Trophoblast cell (in vitro differentiated cells and primary cell): ENCODE results near the gene SKI.
A peak's percentile ranks its signal among the peaks of the same experiment; 100 is the strongest.

Experiments used
- DNase-seq, 2 donors: peaks; one replicate each; pipeline ENCODE4 v3.0.0-alpha.2; 2016
- H2AFZ ChIP-seq: 2 replicates; pipeline ENCODE4 v1.6.1; 2013; ENCODE audit warnings: low read length, moderate library complexity, mild to moderate bottlenecking; ENCODE audit not compliant: insufficient read depth, poor library complexity
- H2AK5ac ChIP-seq: 2 replicates; pipeline ENCODE4 v1.6.1; 2013; ENCODE audit warnings: mild to moderate bottlenecking, low read length
- H2BK120ac ChIP-seq: 2 replicates; pipeline ENCODE4 v1.6.1; 2013; ENCODE audit warnings: low read length, mild to moderate bottlenecking, moderate library complexity; ENCODE audit not compliant: insufficient read depth, poor library complexity
- H2BK12ac ChIP-seq: 2 replicates; pipeline ENCODE4 v1.6.1; 2013; ENCODE audit warnings: mild to moderate bottlenecking, low read length, moderate library complexity
- H2BK5ac ChIP-seq: 2 replicates; pipeline ENCODE4 v1.6.1; 2013; ENCODE audit warnings: low read length, low read depth, moderate library complexity, mild to moderate bottlenecking; ENCODE audit not compliant: poor library complexity
- H3K14ac ChIP-seq: 2 replicates; pipeline ENCODE4 v1.6.1; 2013; ENCODE audit warnings: mild to moderate bottlenecking, low read length
- H3K18ac ChIP-seq: 2 replicates; pipeline ENCODE4 v1.6.1; 2013; ENCODE audit warnings: mild to moderate bottlenecking, low read length
- H3K23ac ChIP-seq: 2 replicates; pipeline ENCODE4 v1.6.1; 2013; ENCODE audit warnings: low read length
- H3K27ac ChIP-seq: 2 replicates; pipeline ENCODE4 v1.5.1; 2013; ENCODE audit warnings: low read depth, mild to moderate bottlenecking, inconsistent platforms, low read length, moderate library complexity
- H3K27me3 ChIP-seq: 2 replicates; pipeline ENCODE4 v1.6.1; 2013; ENCODE audit warnings: inconsistent platforms, mild to moderate bottlenecking, low read length, moderate library complexity; ENCODE audit not compliant: insufficient read depth
- H3K36me3 ChIP-seq, 2 experiments: 1 replicate in 1 of 2; 2 replicates in 1 of 2; pipeline ENCODE4 v1.6.1; 2013; ENCODE audit warnings: low read length in 2 of 2, mild to moderate bottlenecking in 2 of 2, moderate library complexity in 1 of 2; ENCODE audit not compliant: insufficient read depth in 2 of 2, control insufficient read depth in 1 of 2
- H3K4ac ChIP-seq: 2 replicates; pipeline ENCODE4 v1.6.1; 2013; ENCODE audit warnings: low read depth, mild to moderate bottlenecking, low read length, moderate library complexity
- H3K4me1 ChIP-seq, 2 experiments: 1 replicate in 1 of 2; 2 replicates in 1 of 2; pipeline ENCODE4 v1.6.1; 2013; ENCODE audit warnings: low read length in 2 of 2, mild to moderate bottlenecking in 2 of 2, moderate library complexity in 1 of 2; ENCODE audit not compliant: insufficient read depth in 2 of 2, control insufficient read depth in 1 of 2
- H3K4me2 ChIP-seq: 2 replicates; pipeline ENCODE4 v1.6.1; 2013; ENCODE audit warnings: inconsistent platforms, mild to moderate bottlenecking, low read length, moderate library complexity
- H3K4me3 ChIP-seq: 2 replicates; pipeline ENCODE4 v1.5.1; 2013; ENCODE audit warnings: mild to moderate bottlenecking, low read depth, low read length, inconsistent platforms
- H3K79me1 ChIP-seq: one replicate; pipeline ENCODE4 v1.6.1; 2013; ENCODE audit warnings: low read length
- H3K79me2 ChIP-seq: 2 replicates; pipeline ENCODE4 v1.6.1; 2013; ENCODE audit warnings: low read length, mild to moderate bottlenecking; ENCODE audit not compliant: control insufficient read depth, insufficient read depth, poor library complexity
- H3K9ac ChIP-seq: 2 replicates; pipeline ENCODE4 v1.6.1; 2013; ENCODE audit warnings: mild to moderate bottlenecking, low read length
- H3K9me3 ChIP-seq: 2 replicates; pipeline ENCODE4 v1.6.1; 2013; ENCODE audit warnings: low read depth, mild to moderate bottlenecking, control low read depth, inconsistent platforms, low read length; ENCODE audit not compliant: insufficient read depth
- H4K12ac ChIP-seq: 2 replicates; pipeline ENCODE4 v1.6.1; 2013; ENCODE audit warnings: low read depth, mild to moderate bottlenecking, low read length, moderate library complexity
- H4K8ac ChIP-seq: 2 replicates; pipeline ENCODE4 v1.6.1; 2013; ENCODE audit warnings: low read depth, mild to moderate bottlenecking, low read length, moderate library complexity
- H4K91ac ChIP-seq: one replicate; pipeline ENCODE4 v1.6.1; 2013; ENCODE audit warnings: low read depth, mild to moderate bottlenecking, low read length, moderate library complexity
- WGBS: extraction: QIAGEN DNeasy Blood & Tissue Kit; methylation state at CpG from one replicate; pipeline ENCODE4 v1.1.7; 2013; ENCODE audit warnings: missing lambda C conversion rate; ENCODE audit not compliant: insufficient read length, insufficient coverage; ENCODE audit errors: extremely low coverage; 5-methylcytosine and 5-hydroxymethylcytosine counted together

SKI gene

DNA sequence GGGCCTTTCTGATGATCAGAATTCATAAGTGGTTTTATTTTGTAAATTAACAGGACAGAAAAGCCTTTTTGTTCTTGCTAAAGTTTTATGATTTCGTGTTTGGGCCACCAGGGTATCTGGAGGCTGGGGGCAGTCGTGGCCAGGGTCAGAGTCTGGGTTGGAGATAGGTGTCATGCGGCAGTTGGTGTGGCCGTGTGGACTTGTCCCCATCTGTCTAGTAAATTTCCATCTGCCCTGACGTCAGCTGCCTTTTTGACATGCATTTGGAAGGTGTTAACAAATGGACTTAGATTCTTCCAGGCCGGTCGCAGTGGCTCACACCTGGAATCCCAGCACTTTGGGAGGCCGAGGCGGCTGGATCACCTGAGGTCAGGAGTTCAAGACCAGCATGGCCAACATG, 56.8 kb downstream of the SKI start:
- no peak overlapping the region for H3K18ac ChIP-seq
- no peaks in the 10 kb centered on the region for H3K27me3 ChIP-seq
- H3K27ac ChIP-seq: no peak overlapping the region
- peaks cover 3% of the 10 kb centered on the region for H3K9me3 ChIP-seq
- peak; percentile 98 for DNase-seq
- H3K4ac ChIP-seq: peak overlapping the region; percentile 73
- no peak overlapping the region for H3K4me3 ChIP-seq
- H3K36me3 ChIP-seq: peaks cover 9 to 11% of the 10 kb centered on the region in 2 experiments
- H3K79me2 ChIP-seq: peaks cover 24% of the 10 kb centered on the region
- H2BK5ac ChIP-seq: no peak overlapping the region
- H2BK12ac ChIP-seq: no peak overlapping the region
- no peak overlapping the region for H4K8ac ChIP-seq
- no peaks in the 10 kb centered on the region for H3K79me1 ChIP-seq
- no peak overlapping the region for H4K91ac ChIP-seq
- peaks cover 14 to 19% of the 10 kb centered on the region in 2 experiments for H3K4me1 ChIP-seq
- H3K9ac ChIP-seq: no peak overlapping the region
- no CpG with 5 or more reads among the region's 9 CpGs for WGBS
- no peak overlapping the region for H2AK5ac ChIP-seq
- H4K12ac ChIP-seq: no peak overlapping the region
- H2BK120ac ChIP-seq: no peak overlapping the region
- no peak overlapping the region for H2AFZ ChIP-seq
- H3K23ac ChIP-seq: no peak overlapping the region
- H3K14ac ChIP-seq: no peak overlapping the region
- H3K4me2 ChIP-seq: no peak overlapping the region

DNA sequence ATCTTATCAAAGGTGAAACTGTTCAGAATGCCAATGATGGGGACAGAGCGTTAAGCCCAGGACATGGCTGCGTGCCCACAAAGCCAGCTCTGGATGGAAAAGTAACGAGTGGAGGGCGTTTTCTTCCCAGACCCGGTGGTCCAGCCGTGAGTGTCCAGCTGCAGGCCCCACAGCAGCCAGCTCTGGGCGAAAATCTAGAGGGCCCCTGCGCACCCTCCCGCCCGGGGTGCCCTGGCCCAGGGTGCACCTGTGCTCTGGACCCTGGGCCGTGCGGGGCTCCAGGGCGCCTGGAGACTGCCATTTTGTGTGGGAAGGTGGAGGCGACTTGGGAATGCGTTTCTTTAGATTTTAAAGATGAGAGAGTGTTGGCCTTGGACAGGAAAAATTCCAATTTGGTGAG, 58.8 kb downstream of the SKI start:
- H4K12ac ChIP-seq: no peak overlapping the region
- H3K23ac ChIP-seq: no peak overlapping the region
- no peak overlapping the region for H2BK5ac ChIP-seq
- no peak overlapping the region for H3K4ac ChIP-seq
- no peak overlapping the region for H2BK120ac ChIP-seq
- peaks cover 11% of the 10 kb centered on the region in 2 experiments for H3K36me3 ChIP-seq
- no peak overlapping the region for H2AK5ac ChIP-seq
- H3K27me3 ChIP-seq: no peaks in the 10 kb centered on the region
- H3K4me3 ChIP-seq: no peak overlapping the region
- H3K9ac ChIP-seq: no peak overlapping the region
- no peak overlapping the region for H3K27ac ChIP-seq
- no peak overlapping the region for H3K4me2 ChIP-seq
- WGBS: no CpG with 5 or more reads among the region's 15 CpGs
- H2BK12ac ChIP-seq: no peak overlapping the region
- H3K79me2 ChIP-seq: peaks cover 23% of the 10 kb centered on the region
- no peak overlapping the region for H3K14ac ChIP-seq
- peaks cover 14 to 21% of the 10 kb centered on the region in 2 experiments for H3K4me1 ChIP-seq
- no peak overlapping the region for H3K18ac ChIP-seq
- H3K79me1 ChIP-seq: no peaks in the 10 kb centered on the region
- no peak overlapping the region for H4K8ac ChIP-seq
- no peak overlapping the region for H4K91ac ChIP-seq
- no peak for DNase-seq
- peaks cover 3% of the 10 kb centered on the region for H3K9me3 ChIP-seq
- H2AFZ ChIP-seq: no peak overlapping the region

DNA sequence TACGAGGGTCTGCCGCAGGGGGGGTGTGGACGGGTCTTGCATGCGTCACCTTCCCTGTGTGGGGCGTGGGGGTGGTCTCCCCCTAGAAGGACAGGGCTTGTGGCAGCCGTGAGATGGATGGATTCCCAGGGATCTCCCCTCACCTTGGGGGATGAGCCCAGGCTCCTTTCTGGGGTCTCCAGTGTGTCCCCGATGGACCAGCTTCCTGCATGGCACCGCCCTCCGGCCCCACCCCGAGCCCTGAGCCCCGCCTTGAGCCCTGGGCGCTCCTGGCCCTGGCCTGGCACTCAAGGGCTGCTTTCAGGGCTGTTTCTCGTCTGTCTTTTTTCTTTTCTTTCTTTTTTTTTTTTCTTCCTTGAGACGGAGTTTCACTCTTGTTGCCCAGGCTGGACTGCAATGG, 59.5 kb downstream of the SKI start:
- no peak overlapping the region for H2AK5ac ChIP-seq
- no peak overlapping the region for H4K91ac ChIP-seq
- no CpG with 5 or more reads among the region's 14 CpGs for WGBS
- no peak overlapping the region for H3K23ac ChIP-seq
- H3K4me2 ChIP-seq: no peak overlapping the region
- no peak overlapping the region for H2BK120ac ChIP-seq
- no peak overlapping the region for H3K9ac ChIP-seq
- H3K27me3 ChIP-seq: no peaks in the 10 kb centered on the region
- no peaks in the 10 kb centered on the region for H3K79me1 ChIP-seq
- H4K12ac ChIP-seq: no peak overlapping the region
- peaks cover 7% of the 10 kb centered on the region for H3K9me3 ChIP-seq
- no peak overlapping the region for H3K14ac ChIP-seq
- no peak for DNase-seq
- H2BK12ac ChIP-seq: no peak overlapping the region
- no peak overlapping the region for H2AFZ ChIP-seq
- peaks cover 23% of the 10 kb centered on the region for H3K79me2 ChIP-seq
- H4K8ac ChIP-seq: no peak overlapping the region
- H3K4me1 ChIP-seq: peaks cover 14 to 21% of the 10 kb centered on the region in 2 experiments
- H3K4me3 ChIP-seq: no peak overlapping the region
- H3K27ac ChIP-seq: no peak overlapping the region
- peak overlapping the region; percentile 68 for H3K4ac ChIP-seq
- no peak overlapping the region for H2BK5ac ChIP-seq
- H3K18ac ChIP-seq: no peak overlapping the region
- peaks cover 9% of the 10 kb centered on the region in 2 experiments for H3K36me3 ChIP-seq

DNA sequence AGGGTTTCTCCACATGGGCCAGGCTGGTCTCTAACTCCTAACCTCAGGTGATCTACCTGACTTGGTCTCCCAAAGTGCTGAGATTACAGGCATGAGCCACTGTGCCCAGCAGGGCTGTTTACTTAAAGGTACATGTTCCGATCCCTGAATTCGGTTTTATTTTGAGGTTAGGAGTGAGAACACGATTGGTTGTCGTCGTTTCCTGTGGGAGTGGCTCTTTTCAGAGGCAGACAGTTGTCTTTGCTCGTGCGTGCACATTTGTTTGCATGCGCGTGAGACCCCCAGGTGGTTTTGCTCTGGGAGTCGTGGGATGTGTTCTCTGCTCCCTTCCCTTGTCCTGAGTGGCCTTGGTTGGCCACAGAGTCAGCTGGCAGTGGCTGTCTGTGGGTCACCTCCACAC, 60.2 kb downstream of the SKI start:
- H3K4ac ChIP-seq: peak overlapping the region; percentile 57
- no peak overlapping the region for H3K23ac ChIP-seq
- WGBS: no CpG with 5 or more reads among the region's 10 CpGs
- peak overlapping the region; percentile 2 for H2AFZ ChIP-seq
- no peak overlapping the region for H2BK120ac ChIP-seq
- no peaks in the 10 kb centered on the region for H3K79me1 ChIP-seq
- no peak overlapping the region for H3K18ac ChIP-seq
- no peak overlapping the region for H3K4me3 ChIP-seq
- DNase-seq: no peak
- H3K79me2 ChIP-seq: peaks cover 25% of the 10 kb centered on the region
- H3K9me3 ChIP-seq: peaks cover 7% of the 10 kb centered on the region
- no peak overlapping the region for H3K14ac ChIP-seq
- no peaks in the 10 kb centered on the region for H3K27me3 ChIP-seq
- no peak overlapping the region for H4K12ac ChIP-seq
- H2AK5ac ChIP-seq: no peak overlapping the region
- H3K9ac ChIP-seq: no peak overlapping the region
- H4K91ac ChIP-seq: no peak overlapping the region
- H3K4me1 ChIP-seq: peaks cover 14 to 21% of the 10 kb centered on the region in 2 experiments
- H3K4me2 ChIP-seq: no peak overlapping the region
- H3K36me3 ChIP-seq: peaks cover 5 to 9% of the 10 kb centered on the region in 2 experiments
- no peak overlapping the region for H3K27ac ChIP-seq
- no peak overlapping the region for H4K8ac ChIP-seq
- H2BK5ac ChIP-seq: no peak overlapping the region
- H2BK12ac ChIP-seq: no peak overlapping the region
